ENCODE data around the gene MAPRE3.

The MAPRE3 gene

GRCh38 chr2:26982102-26982742, 11.8 kb downstream of the MAPRE3 start:
- no peak for DNase-seq (ENCODE audit: low read depth in 1 of 2, low spot score in 1 of 2)

- no peak for DNase-seq (ENCODE audit: low read depth in 1 of 2, low spot score in 1 of 2)
Measured at GRCh38 chr2:26983746-26984145, 13.3 kb downstream of the MAPRE3 start.

GRCh38 chr2:26985807-26986206, 15.4 kb downstream of the MAPRE3 start:
- DNase-seq (ENCODE audit: low read depth in 1 of 2, low spot score in 1 of 2): no peak

GRCh38 chr2:26986576-26986975, 16.1 kb downstream of the MAPRE3 start:
- no peak for DNase-seq (ENCODE audit: low read depth in 1 of 2, low spot score in 1 of 2)

- DNase-seq (ENCODE audit: low read depth in 1 of 2, low spot score in 1 of 2): no peak
Measured at GRCh38 chr2:26988058-26988860, 17.8 kb downstream of the MAPRE3 start.

GRCh38 chr2:26989156-26989555, 18.7 kb downstream of the MAPRE3 start:
- no peak for DNase-seq (ENCODE audit: low read depth in 1 of 2, low spot score in 1 of 2)

GRCh38 chr2:26991717-26992116, 21.3 kb downstream of the MAPRE3 start:
- DNase-seq (ENCODE audit: low read depth in 1 of 2, low spot score in 1 of 2): no peak

- DNase-seq (ENCODE audit: low read depth in 1 of 2, low spot score in 1 of 2): no peak
Measured at GRCh38 chr2:26993768-26994167, 23.3 kb downstream of the MAPRE3 start.

- no peak for DNase-seq (ENCODE audit: low read depth in 1 of 2, low spot score in 1 of 2)
Measured at GRCh38 chr2:26994983-26995382, 24.5 kb downstream of the MAPRE3 start.

- DNase-seq (ENCODE audit: low read depth in 1 of 2, low spot score in 1 of 2): no peak
Measured at GRCh38 chr2:26997394-26997793, 27.0 kb downstream of the MAPRE3 start.

- DNase-seq (ENCODE audit: low read depth in 1 of 2, low spot score in 1 of 2): no peak
Measured at GRCh38 chr2:26998323-26998722, 27.9 kb downstream of the MAPRE3 start.

- DNase-seq (ENCODE audit: low read depth in 1 of 2, low spot score in 1 of 2): no peak
Measured at GRCh38 chr2:27000228-27000627, 29.8 kb downstream of the MAPRE3 start.

GRCh38 chr2:27000995-27001394, 30.6 kb downstream of the MAPRE3 start:
- no peak for DNase-seq (ENCODE audit: low read depth in 1 of 2, low spot score in 1 of 2)

GRCh38 chr2:27001950-27002349, 31.5 kb downstream of the MAPRE3 start:
- no peak for DNase-seq (ENCODE audit: low read depth in 1 of 2, low spot score in 1 of 2)

- DNase-seq (ENCODE audit: low read depth in 1 of 2, low spot score in 1 of 2): no peak
Measured at GRCh38 chr2:27003007-27003406, 32.6 kb downstream of the MAPRE3 start.

- DNase-seq (ENCODE audit: low read depth in 1 of 2, low spot score in 1 of 2): no peak
Measured at GRCh38 chr2:27003857-27004256, 33.4 kb downstream of the MAPRE3 start.

- DNase-seq (ENCODE audit: low read depth in 1 of 2, low spot score in 1 of 2): no peak
Measured at GRCh38 chr2:27006602-27007415, 36.4 kb downstream of the MAPRE3 start.

GRCh38 chr2:27007416-27008374, 37.3 kb downstream of the MAPRE3 start:
- DNase-seq (ENCODE audit: low read depth in 1 of 2, low spot score in 1 of 2): no peak

GRCh38 chr2:27008678-27009077, 38.2 kb downstream of the MAPRE3 start:
- no peak for DNase-seq (ENCODE audit: low read depth in 1 of 2, low spot score in 1 of 2)

GRCh38 chr2:27009083-27009482, 38.6 kb downstream of the MAPRE3 start:
- DNase-seq (ENCODE audit: low read depth in 1 of 2, low spot score in 1 of 2): no peak

- DNase-seq (ENCODE audit: low read depth in 1 of 2, low spot score in 1 of 2): no peak
Measured at GRCh38 chr2:27009716-27010115, 39.3 kb downstream of the MAPRE3 start.
